Kidney epithelial cell (primary cell): Measurements from ENCODE around the gene SLC22A2. TPM values are rescaled to one million over a fixed set of nuclear protein-coding genes. Genes with fewer than 3 reads are reported as not detected.
A peak's percentile ranks its signal among the peaks of the same experiment; 100 is the strongest.

Experiments used
- DNase-seq: peaks from one replicate; pipeline ENCODE4 v3.0.0-alpha.2; 2010; ENCODE audit warnings: low read depth
- H3K27me3 ChIP-seq: 2 replicates; pipeline ENCODE4 v1.6.0; 2011; ENCODE audit warnings: low read length; ENCODE audit not compliant: control insufficient read depth, insufficient read depth
- H3K36me3 ChIP-seq: 2 replicates; pipeline ENCODE4 v1.5.1; 2011; ENCODE audit warnings: low read length; ENCODE audit not compliant: control insufficient read depth, insufficient read depth
- H3K4me3 ChIP-seq: 2 replicates; pipeline ENCODE4 v1.5.1; 2011; ENCODE audit warnings: low read depth, mild to moderate bottlenecking, control low read depth, low read length
- CTCF ChIP-seq: IDR thresholded peaks from 2 replicates; pipeline ENCODE4 v1.5.1; 2011; ENCODE audit warnings: mild to moderate bottlenecking, moderate library complexity, low read length, control low read depth, inconsistent platforms; ENCODE audit not compliant: insufficient read depth, poor library complexity, severe bottlenecking
- total RNA-seq: library from RNA; depleted of rRNA; stranded (reverse); fragments of >200 nt; gene quantifications from 2 replicates; pipeline ENCODE4 v1.2.3, GENCODE V29; 2015

The SLC22A2 gene
- total RNA-seq, 1 donor from 2014 or later: 0.04 TPM

GRCh38 chr6:160173806-160174527 is 84.7 kb downstream of the SLC22A2 start:
- Histone ChIP-seq H3K36me3 (no peaks in the 10 kb centered on the region), H3K4me3 (no peak overlapping the region), H3K27me3 (no peaks in the 10 kb centered on the region)
- TF ChIP-seq CTCF: no peak
- no peak for DNase-seq

GRCh38 chr6:160172704-160173103 is 85.9 kb downstream of the SLC22A2 start:
- TF ChIP-seq CTCF: no peak
- Histone ChIP-seq H3K36me3 (no peaks in the 10 kb centered on the region), H3K4me3 (no peak overlapping the region), H3K27me3 (no peaks in the 10 kb centered on the region)
- DNase-seq: no peak

GRCh38 chr6:160170018-160170680 is 88.5 kb downstream of the SLC22A2 start:
- no peak for DNase-seq
- no peaks in the 10 kb centered on the region for H3K36me3 ChIP-seq
- no peaks in the 10 kb centered on the region for H3K27me3 ChIP-seq
- no peak overlapping the region for H3K4me3 ChIP-seq
- TF ChIP-seq CTCF: no peak

GRCh38 chr6:160167604-160168399 is 90.8 kb downstream of the SLC22A2 start:
- H3K4me3 ChIP-seq: no peak overlapping the region
- no peaks in the 10 kb centered on the region for H3K27me3 ChIP-seq
- DNase-seq: peak; percentile 63
- no peaks in the 10 kb centered on the region for H3K36me3 ChIP-seq
- TF ChIP-seq CTCF: no peak

Other genes with a start within 250 kb of the SLC22A2 start
- 0.14 and 1.3 TPM in 2 replicates for gene SLC22A1, start 137.0 kb downstream of the SLC22A2 start, total RNA-seq
- 5.8 and 6.4 TPM in 2 replicates for gene SLC22A3, start 89.6 kb upstream of the SLC22A2 start, total RNA-seq